HCT116 (cell line): ENCODE measurements around the gene CTTN. TPM values are rescaled to one million over a fixed set of nuclear protein-coding genes. Genes with fewer than 3 reads are reported as not detected.

Source experiments
- ATAC-seq: fragments of 200-7000 bp; cut with Tn5 transposase; 2 replicates; pipeline ENCODE4 v1.9.1; 2020; ENCODE audit warnings: mild to moderate bottlenecking, moderate library complexity
- BruUV-seq: library from RNA; stranded (reverse); fragments of 400-500 nt; replicated peaks from 2 replicates; lab custom pipeline; 2021; lab: Mats Ljungman, UMichigan
- CTCF ChIA-PET: fragments of 300-600 bp; sonication (Branson Sonifier 250); formaldehyde crosslinking; loops from one replicate; lab custom pipeline; 2021; ENCODE audit warnings: antibody characterized with exemption; lab: Charles Lee
- POLR2A ChIA-PET: fragments of 300-600, 350-600 bp; sonication (Branson Sonifier 250); formaldehyde crosslinking; loops from one replicate; lab custom pipeline; 2021; ENCODE audit warnings: antibody characterized with exemption; lab: Charles Lee
- RAD21 ChIA-PET, 2 experiments: fragments of 300-600 bp; sonication (Branson Sonifier 250); formaldehyde crosslinking; loops; one replicate each; lab custom pipeline; 2023; ENCODE audit warnings: low total read pairs in 2 of 2; ENCODE audit not compliant: uncharacterized antibody in 2 of 2, unreplicated experiment in 2 of 2, low non-redundant PET in 1 of 2; lab: Charles Lee
- DNase-seq: peaks from one replicate; pipeline ENCODE4 v3.0.0-alpha.2; 2010; ENCODE audit warnings: low read depth, low spot score
- H2AFZ ChIP-seq: fragments of 200-600 bp; shearing (Covaris generic), sonication (generic); 2 replicates; pipeline ENCODE4 v1.6.1; 2017; ENCODE audit warnings: low read depth, mixed run types, mixed read lengths, antibody characterized with exemption, low read length; ENCODE audit not compliant: poor library complexity, severe bottlenecking
- H3K27ac ChIP-seq: 2 replicates; pipeline ENCODE4 v1.5.1; 2012; ENCODE audit warnings: low read depth, low read length
- H3K27me3 ChIP-seq: fragments of 200-600 bp; sonication (generic); 2 replicates; pipeline ENCODE4 v1.6.1; 2016; ENCODE audit warnings: mixed run types, low read length, mixed read lengths; ENCODE audit not compliant: insufficient read depth
- H3K36me3 ChIP-seq, 2 experiments: fragments of 200-500 bp in 1 of 2; fragments of 200-600 bp in 1 of 2; sonication (Bioruptor generic) in 1 of 2; sonication (generic) in 1 of 2; 2 replicates each; pipeline versions ENCODE4 v1.5.1 to v1.6.1; 2014 to 2016; ENCODE audit warnings: low read length in 2 of 2, inconsistent platforms in 1 of 2, mixed read lengths in 1 of 2, mixed run types in 1 of 2; ENCODE audit not compliant: insufficient read depth in 2 of 2, control insufficient read depth in 1 of 2
- H3K4me1 ChIP-seq, 2 experiments: fragments of 200-600 bp in 1 of 2; sonication (generic) in 1 of 2; 2 replicates each; pipeline versions ENCODE4 v1.5.1 to v1.6.1; 2012 to 2017; ENCODE audit warnings: low read length in 2 of 2, inconsistent platforms in 1 of 2, mild to moderate bottlenecking in 1 of 2, mixed read lengths in 1 of 2, mixed run types in 1 of 2, moderate library complexity in 1 of 2; ENCODE audit not compliant: insufficient read depth in 2 of 2, control insufficient read depth in 1 of 2
- H3K4me2 ChIP-seq: fragments of 200-600 bp; sonication (generic); 2 replicates; pipeline ENCODE4 v1.6.1; 2017; ENCODE audit warnings: mixed run types, low read length, mixed read lengths
- H3K4me3 ChIP-seq, 2 experiments: fragments of 200-600 bp in 1 of 2; sonication (generic) in 1 of 2; replicated peaks in 1 of 2; 2 replicates each; pipeline ENCODE4 v1.5.1; 2011 to 2016; ENCODE audit warnings: low read length in 2 of 2, control low read depth in 1 of 2, low read depth in 1 of 2, mild to moderate bottlenecking in 1 of 2, mixed read lengths in 1 of 2, mixed run types in 1 of 2
- H3K79me2 ChIP-seq: fragments of 200-600 bp; sonication (generic); 2 replicates; pipeline ENCODE4 v1.6.1; 2017; ENCODE audit warnings: mild to moderate bottlenecking, mixed run types, low read length, moderate library complexity, mixed read lengths; ENCODE audit not compliant: insufficient read depth
- H3K9ac ChIP-seq: fragments of 200-600 bp; sonication (generic); 2 replicates; pipeline ENCODE4 v1.6.1; 2016; ENCODE audit warnings: low read length, mixed read lengths
- H3K9me2 ChIP-seq: fragments of 200-600 bp; sonication (generic), shearing (Covaris generic); 2 replicates; pipeline ENCODE4 v1.6.1; 2017; ENCODE audit warnings: mixed run types, mild to moderate bottlenecking, moderate library complexity; ENCODE audit not compliant: insufficient read depth
- H3K9me3 ChIP-seq, 2 experiments: fragments of 200-500 bp in 1 of 2; fragments of 200-600 bp in 1 of 2; sonication (Bioruptor generic) in 1 of 2; sonication (generic) in 1 of 2; 2 replicates each; pipeline ENCODE4 v1.6.1; 2014 to 2017; ENCODE audit warnings: low read length in 2 of 2, mixed read lengths in 2 of 2, inconsistent platforms in 1 of 2, low read depth in 1 of 2, mild to moderate bottlenecking in 1 of 2, mixed run types in 1 of 2, moderate library complexity in 1 of 2; ENCODE audit not compliant: control insufficient read depth in 1 of 2, insufficient read depth in 1 of 2
- H4K20me1 ChIP-seq: fragments of 200-600 bp; sonication (generic), shearing (Covaris generic); 2 replicates; pipeline ENCODE4 v1.6.1; 2017; ENCODE audit warnings: mixed run types, mild to moderate bottlenecking, moderate library complexity; ENCODE audit not compliant: insufficient read depth
- ATF3 ChIP-seq: IDR thresholded peaks from 2 replicates; pipeline ENCODE4 v1.6.1; 2012
- EGR1 ChIP-seq: IDR thresholded peaks from 2 replicates; pipeline ENCODE4 v1.6.1; 2012; ENCODE audit warnings: low read depth
- EZH2 ChIP-seq: fragments of 200-600 bp; sonication (generic); IDR thresholded peaks from 2 replicates; pipeline ENCODE4 v1.6.1; 2017; ENCODE audit warnings: antibody characterized with exemption, mixed run types
- EZH2phosphoT487 ChIP-seq: fragments of 200-600 bp; IDR thresholded peaks from 2 replicates; pipeline ENCODE4 v1.6.1; 2018; ENCODE audit warnings: antibody characterized with exemption, borderline replicate concordance
- FOSL1 ChIP-seq: IDR thresholded peaks from 2 replicates; pipeline ENCODE4 v1.6.1; 2012; ENCODE audit warnings: low read depth
- JUND ChIP-seq: IDR thresholded peaks from 2 replicates; pipeline ENCODE4 v1.6.1; 2012
- POLR2A ChIP-seq: IDR thresholded peaks from 2 replicates; pipeline ENCODE4 v1.7.0; 2011; ENCODE audit warnings: borderline replicate concordance; ENCODE audit not compliant: insufficient read depth, insufficient read length; ENCODE audit errors: extremely low read depth
- RAD21 ChIP-seq: IDR thresholded peaks from 2 replicates; pipeline ENCODE4 v1.6.1; 2012; ENCODE audit warnings: low read depth, mild to moderate bottlenecking
- SIN3A ChIP-seq: IDR thresholded peaks from 2 replicates; pipeline ENCODE4 v1.6.1; 2012; ENCODE audit warnings: low read depth
- SP1 ChIP-seq: IDR thresholded peaks from 2 replicates; pipeline ENCODE4 v1.6.1; 2012; ENCODE audit warnings: low read depth
- SRF ChIP-seq: IDR thresholded peaks from 2 replicates; pipeline ENCODE4 v1.6.1; 2012; ENCODE audit warnings: low read depth
- TCF7L2 ChIP-seq: IDR thresholded peaks from 2 replicates; pipeline ENCODE4 v1.7.0; 2011; ENCODE audit warnings: borderline replicate concordance, inconsistent platforms; ENCODE audit not compliant: insufficient read depth, insufficient read length; ENCODE audit errors: extremely low read depth
- ZBTB33 ChIP-seq: IDR thresholded peaks from 2 replicates; pipeline ENCODE4 v1.6.1; 2011; ENCODE audit warnings: mild to moderate bottlenecking, low read length, moderate library complexity; ENCODE audit not compliant: insufficient replicate concordance; ENCODE audit errors: extremely low read depth
- ZNF274 ChIP-seq: fragments of 200-500 bp; sonication (Bioruptor generic); IDR thresholded peaks from 2 replicates; pipeline ENCODE4 v1.6.1; 2014; ENCODE audit warnings: mild to moderate bottlenecking, low read depth, low read length, inconsistent platforms
- intact Hi-C: fragments of 100-400 bp; cut with micrococcal nuclease; formaldehyde crosslinking; loops from 2 replicates; pipeline ENCODE4 v1.10.0; 2022
- total RNA-seq: library from RNA; stranded (reverse); gene quantifications from one replicate; pipeline ENCODE4 v1.2.1, GENCODE V29; 2021; ENCODE audit not compliant: unreplicated experiment
- TF ChIP-seq, protein P1 (sequence below): IDR thresholded peaks from 2 replicates; pipeline ENCODE4 v1.6.1; 2012; ENCODE audit warnings: low read depth
- TF ChIP-seq, protein P2 (sequence below): IDR thresholded peaks from 2 replicates; pipeline ENCODE4 v1.6.1; 2012

Gene CTTN
- total RNA-seq, 1 experiment from 2014 or later: 249 TPM

DNA sequence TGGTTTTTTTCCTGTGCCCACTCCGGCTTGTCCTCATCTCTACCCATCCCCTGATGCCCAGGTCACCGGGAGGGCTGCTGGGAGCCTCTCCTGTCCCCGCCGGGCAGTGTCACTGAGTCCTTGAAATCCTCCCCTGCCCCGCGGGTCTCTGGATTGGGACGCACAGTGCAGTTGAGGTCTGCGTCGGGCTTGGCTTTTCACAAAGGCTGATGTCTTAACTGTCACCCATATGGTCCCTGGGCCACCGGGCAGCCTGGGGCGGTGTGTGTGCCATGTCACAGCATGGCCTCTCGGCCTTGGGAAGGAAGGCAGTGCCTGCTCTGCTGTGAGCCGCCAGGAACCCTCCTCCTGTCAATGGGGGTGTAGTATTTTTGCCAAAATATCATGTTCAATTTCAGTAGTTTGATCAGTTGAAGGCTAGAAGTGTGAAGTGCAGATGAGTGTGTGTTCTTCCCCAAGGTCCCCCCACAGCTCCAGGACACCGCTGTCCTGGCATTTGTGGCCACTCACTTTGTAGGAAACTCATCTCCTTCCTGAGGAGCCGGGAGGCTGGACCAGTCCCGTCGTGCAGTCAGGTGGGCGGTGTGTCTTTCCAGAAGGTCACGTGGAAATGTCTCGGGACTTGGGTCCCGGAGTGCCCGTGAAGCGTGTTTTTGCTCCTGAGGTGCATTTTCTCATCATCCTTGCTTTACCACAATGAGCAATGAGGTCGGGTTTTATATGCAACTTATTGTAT is 37.6 kb downstream of the CTTN start:
- peaks cover 37 to 41% of the 10 kb centered on the region in 2 experiments; a peak in 3 of 4 replicates for H3K36me3 ChIP-seq
- RAD21 ChIA-PET: no interaction called here
- H3K4me3 ChIP-seq: no peak overlapping the region
- ATAC-seq (no peak), DNase-seq (no peak)
- no peaks in the 10 kb centered on the region for H3K9me2 ChIP-seq
- H3K9ac ChIP-seq: no peak overlapping the region
- no TSS peak for BruUV-seq
- POLR2A ChIA-PET: no interaction called here
- H3K4me2 ChIP-seq: no peak overlapping the region
- no peak overlapping the region for H2AFZ ChIP-seq
- H3K9me3 ChIP-seq: no peaks in the 10 kb centered on the region
- intact Hi-C loops: no loop called here
- CTCF ChIA-PET: interaction anchor here (0.7 kb wide), 1 partner anchor 25 kb away, joined by 6 read pairs; no protein-coding TSS in a partner anchor
- no peak overlapping the region for H3K27ac ChIP-seq
- H4K20me1 ChIP-seq: no peaks in the 10 kb centered on the region
- no peaks in the 10 kb centered on the region for H3K4me1 ChIP-seq
- no peaks in the 10 kb centered on the region for H3K27me3 ChIP-seq
- H3K79me2 ChIP-seq: no peaks in the 10 kb centered on the region
- TF ChIP-seq ATF3 (no peak), EZH2phosphoT487 (no peak), RAD21 (no peak), SIN3A (no peak), EGR1 (no peak), TCF7L2 (no peak), EZH2 (no peak), FOSL1 (no peak), SRF (no peak), ZNF274 (no peak), SP1 (no peak), ZBTB33 (no peak), JUND (no peak), POLR2A (no peak)
- TF ChIP-seq, protein P1, sequence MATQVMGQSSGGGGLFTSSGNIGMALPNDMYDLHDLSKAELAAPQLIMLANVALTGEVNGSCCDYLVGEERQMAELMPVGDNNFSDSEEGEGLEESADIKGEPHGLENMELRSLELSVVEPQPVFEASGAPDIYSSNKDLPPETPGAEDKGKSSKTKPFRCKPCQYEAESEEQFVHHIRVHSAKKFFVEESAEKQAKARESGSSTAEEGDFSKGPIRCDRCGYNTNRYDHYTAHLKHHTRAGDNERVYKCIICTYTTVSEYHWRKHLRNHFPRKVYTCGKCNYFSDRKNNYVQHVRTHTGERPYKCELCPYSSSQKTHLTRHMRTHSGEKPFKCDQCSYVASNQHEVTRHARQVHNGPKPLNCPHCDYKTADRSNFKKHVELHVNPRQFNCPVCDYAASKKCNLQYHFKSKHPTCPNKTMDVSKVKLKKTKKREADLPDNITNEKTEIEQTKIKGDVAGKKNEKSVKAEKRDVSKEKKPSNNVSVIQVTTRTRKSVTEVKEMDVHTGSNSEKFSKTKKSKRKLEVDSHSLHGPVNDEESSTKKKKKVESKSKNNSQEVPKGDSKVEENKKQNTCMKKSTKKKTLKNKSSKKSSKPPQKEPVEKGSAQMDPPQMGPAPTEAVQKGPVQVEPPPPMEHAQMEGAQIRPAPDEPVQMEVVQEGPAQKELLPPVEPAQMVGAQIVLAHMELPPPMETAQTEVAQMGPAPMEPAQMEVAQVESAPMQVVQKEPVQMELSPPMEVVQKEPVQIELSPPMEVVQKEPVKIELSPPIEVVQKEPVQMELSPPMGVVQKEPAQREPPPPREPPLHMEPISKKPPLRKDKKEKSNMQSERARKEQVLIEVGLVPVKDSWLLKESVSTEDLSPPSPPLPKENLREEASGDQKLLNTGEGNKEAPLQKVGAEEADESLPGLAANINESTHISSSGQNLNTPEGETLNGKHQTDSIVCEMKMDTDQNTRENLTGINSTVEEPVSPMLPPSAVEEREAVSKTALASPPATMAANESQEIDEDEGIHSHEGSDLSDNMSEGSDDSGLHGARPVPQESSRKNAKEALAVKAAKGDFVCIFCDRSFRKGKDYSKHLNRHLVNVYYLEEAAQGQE: no peak
- TF ChIP-seq, protein P2, sequence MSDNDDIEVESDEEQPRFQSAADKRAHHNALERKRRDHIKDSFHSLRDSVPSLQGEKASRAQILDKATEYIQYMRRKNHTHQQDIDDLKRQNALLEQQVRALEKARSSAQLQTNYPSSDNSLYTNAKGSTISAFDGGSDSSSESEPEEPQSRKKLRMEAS: no peak
- TF ChIP-seq, all 23 proteins: peak for 0
